ENCODE measurements around the gene RGS6.

The RGS6 gene

DNA sequence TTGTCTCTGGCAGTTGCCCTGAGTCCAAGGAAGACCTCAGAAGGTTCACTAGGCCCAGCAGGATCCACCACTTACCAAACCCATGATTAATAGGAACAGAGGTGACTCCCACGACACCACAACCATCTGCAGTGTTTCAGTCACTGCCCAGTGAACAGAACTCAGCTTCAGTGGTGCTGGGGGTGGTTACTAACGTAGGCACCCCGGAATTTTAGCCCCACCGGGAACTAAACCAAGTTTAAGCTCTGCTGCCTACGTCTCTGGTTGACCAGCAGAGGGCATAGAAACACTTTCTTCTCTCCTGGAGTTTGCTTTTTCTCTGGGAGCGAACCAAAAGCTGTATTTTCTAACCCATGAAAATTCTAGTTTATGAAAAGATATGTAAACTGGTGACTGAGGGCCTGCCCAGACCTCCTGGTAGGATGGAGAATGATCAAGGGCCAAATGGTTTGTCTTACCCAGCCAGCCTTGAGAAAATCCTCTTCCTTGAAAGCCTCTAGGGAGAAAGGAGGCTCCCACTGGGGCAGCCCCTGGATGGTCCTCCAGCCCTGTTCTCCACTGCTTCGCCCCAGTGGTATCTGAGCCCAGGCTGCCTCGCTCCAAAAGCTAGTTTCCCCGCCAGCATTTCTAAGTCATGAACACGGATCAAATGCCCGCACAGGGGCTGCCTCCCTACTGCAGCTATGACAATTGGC is 581.9 kb downstream of the RGS6 start:
- no peak for DNase-seq

DNA sequence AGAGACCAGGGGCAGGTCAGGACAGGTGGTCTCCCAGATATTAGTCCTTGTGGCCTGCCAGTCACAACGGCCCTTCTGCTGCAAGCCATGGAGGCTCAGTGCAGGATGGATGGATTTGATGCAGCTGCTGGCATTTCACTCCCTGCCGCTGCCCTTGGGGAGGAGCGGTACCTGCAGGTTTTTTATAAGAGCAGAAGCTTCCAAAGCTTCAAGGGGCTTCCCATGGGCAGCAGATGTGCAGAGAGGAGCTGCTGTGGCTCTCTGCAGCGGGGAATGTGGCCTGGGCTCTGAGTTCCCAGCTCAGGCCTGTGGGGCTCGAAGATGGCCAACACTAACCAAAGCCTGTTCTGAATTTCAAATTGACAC is 582.4 kb downstream of the RGS6 start:
- DNase-seq = no peak

- no peak for DNase-seq
Measured at GRCh38 chr14:72515779-72516770, 583.8 kb downstream of the RGS6 start.

- DNase-seq = peak; percentile 8
Measured at GRCh38 chr14:72516936-72517700, 584.9 kb downstream of the RGS6 start.

- no peak for DNase-seq
Measured at GRCh38 chr14:72517736-72518135, 585.5 kb downstream of the RGS6 start.

GRCh38 chr14:72518809-72519377 is 586.7 kb downstream of the RGS6 start:
- no peak for DNase-seq

- DNase-seq = no peak
Measured at GRCh38 chr14:72519543-72519942, 587.3 kb downstream of the RGS6 start.

GRCh38 chr14:72521045-72521444 is 588.8 kb downstream of the RGS6 start:
- no peak for DNase-seq

DNA sequence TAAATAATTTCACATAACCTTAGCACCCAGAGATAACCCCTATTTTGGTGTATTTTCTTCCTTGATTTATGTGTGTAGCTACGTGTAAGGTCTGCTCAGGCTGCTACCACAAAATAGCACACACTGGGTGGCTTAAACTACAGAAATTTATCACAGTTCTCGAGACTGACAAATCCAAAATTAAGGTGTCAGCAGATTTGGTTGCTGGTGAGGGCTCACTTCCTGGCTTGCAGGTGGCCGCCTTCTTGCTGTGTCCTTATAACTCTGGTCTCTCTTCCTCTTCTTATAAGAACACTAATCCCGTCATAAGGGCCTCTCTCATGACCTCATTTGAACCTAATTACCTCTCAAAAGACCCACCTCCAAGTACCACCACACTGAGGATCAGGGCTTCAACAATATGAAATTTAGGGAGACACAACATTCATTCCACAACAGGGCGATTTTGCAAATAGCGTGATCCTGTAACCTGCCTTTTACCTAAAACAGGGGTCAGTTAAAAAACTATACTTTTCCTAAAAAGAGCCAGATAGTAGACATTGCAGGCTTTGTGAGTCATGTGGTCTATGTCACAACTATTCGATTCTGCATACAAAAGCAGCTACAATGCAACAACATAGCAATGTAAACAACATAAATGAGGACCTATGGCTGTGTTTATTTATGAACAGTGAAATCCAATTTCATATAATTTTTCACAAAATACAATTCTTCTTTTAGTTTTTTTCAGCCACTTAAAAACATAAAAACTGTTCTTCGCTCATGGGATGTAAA is 589.9 kb downstream of the RGS6 start:
- no peak for DNase-seq

- no peak for DNase-seq
Measured at GRCh38 chr14:72522847-72523246, 590.6 kb downstream of the RGS6 start.

GRCh38 chr14:72523424-72524294 is 591.4 kb downstream of the RGS6 start:
- DNase-seq = no peak

DNA sequence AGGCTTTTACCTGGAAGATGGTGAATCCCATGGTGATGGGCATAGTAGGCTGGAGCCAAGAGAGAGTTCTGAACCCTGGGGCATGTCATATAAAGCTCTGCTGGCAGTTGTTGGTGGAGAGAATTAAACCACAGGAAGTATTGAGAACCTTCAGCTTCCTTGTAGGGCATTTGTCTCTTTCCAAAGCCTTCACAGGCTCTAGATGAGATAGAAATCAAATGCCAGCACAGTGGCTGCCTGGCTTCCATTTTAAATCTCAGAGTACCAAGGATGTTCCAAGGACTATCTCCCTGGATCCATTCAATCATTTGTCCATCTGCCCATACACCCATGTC is 592.0 kb downstream of the RGS6 start:
- DNase-seq = no peak

DNA sequence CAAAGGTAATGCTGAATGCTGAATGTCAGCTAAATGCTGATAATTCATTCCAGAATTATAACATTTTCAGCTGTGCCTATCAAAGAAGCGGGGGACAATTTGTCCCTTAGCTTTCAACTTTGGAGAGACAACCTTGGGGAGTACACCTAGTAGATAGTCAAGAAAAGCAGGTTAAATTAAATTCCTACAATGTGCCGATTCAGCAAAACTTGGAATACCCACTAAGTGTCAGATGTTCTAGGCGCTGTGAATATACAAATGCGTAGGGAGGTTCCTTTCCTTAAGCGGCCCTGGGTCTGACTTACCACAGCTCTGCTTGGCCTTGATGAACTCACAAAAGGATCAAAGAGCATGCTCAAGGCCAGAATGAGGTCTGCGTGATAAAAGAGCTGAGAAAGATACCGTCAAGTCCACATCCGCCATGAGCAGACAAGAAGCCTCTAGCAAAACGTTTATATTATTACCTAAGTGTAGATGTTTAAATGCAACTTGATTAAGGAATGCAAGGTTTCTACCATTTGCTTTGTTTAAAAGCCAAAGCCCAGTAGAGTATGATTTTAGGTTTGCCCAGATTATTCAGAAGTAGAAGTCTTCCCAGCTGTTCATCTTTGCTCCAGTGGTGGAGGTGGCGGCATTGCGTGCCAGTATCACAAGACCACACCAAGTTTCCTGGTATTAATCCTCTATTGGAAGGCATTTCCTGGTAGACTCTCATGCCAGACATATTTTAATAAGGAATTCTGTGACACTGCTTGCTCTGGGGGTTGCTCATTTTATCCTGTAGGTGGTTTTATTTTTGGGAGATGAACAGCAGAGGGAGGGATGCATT is 593.1 kb downstream of the RGS6 start:
- no peak for DNase-seq

DNA sequence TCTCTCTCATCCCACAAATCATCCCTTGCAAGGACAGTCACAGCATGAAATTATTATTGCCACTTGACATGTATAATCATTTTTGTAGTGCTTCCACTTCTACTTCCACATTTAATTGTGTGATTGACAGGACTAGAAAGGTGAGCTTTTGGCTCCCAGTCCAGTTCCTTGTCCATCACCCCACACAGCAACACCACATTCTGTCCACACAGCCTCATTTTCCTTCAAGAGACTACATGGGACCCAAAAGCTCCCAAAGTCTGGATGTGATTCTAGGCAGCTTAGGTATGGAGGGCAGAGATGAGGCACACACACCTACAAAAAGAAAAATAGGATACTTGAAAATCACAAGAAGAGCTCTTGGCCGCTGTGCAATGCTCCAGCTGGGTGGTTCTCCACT is 595.4 kb downstream of the RGS6 start:
- no peak for DNase-seq

GRCh38 chr14:72528059-72528862 is 596.0 kb downstream of the RGS6 start:
- DNase-seq = peak in 1 of 2 experiments; percentile 23

- no peak for DNase-seq
Measured at GRCh38 chr14:72528863-72529175, 596.6 kb downstream of the RGS6 start.

GRCh38 chr14:72532686-72533454 is 600.6 kb downstream of the RGS6 start:
- no peak for DNase-seq

GRCh38 chr14:72535485-72535884 is 603.3 kb downstream of the RGS6 start:
- DNase-seq = no peak

DNA sequence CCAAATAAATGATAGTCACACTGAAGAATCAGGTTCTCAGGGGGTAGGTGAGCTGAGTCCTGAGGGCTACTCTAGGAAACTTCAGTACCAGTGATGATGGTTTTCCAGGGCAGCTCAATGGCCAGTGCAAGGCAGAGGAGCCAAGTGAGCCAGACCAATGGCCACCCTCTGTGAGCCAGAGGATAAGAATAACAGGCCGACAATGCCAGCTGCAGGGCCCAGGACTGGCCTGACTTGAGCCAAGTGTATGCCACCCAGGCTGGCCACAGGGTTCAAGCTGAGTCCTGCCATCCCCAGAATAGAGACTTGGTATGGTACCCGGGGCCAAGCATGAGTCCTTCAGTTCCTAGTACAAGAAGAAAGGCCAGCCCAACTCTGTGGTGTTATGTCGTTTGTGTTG is 606.2 kb downstream of the RGS6 start:
- DNase-seq = no peak

Data from NCI-H187 (cell line).